ENCODE results near the gene PIMREG. TPM values are rescaled to one million over a fixed set of nuclear protein-coding genes. Genes with fewer than 3 reads are reported as not detected.

Gene PIMREG
- total RNA-seq, 1 donor from 2014 or later, result 0.60 TPM

DNA sequence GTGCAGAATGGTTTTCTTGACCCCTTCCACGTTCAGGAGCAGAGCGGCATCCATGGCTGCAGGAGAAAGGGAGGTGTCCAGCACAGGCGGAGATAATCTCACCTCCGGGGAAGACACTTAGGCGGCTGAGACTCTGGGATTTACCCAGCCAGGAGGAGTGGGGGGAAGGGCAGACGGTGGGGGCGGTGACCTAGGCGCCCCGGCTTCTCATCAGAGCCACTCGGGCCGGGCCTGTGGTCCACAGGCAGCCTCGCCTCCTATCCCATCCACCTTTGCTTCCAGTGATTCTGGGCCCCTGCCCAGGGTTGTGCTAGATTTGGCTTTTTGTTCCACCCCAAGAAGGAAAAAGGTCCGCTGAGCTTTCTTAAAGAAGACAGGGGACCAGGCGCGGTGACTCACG lies 9.2 kb upstream of the PIMREG start, which contains the start of gene AIPL1:
TSS of gene AIPL1 (minus strand) at position 71 of the 400 bp plus-strand sequence. CDS start at position 54, 17 bp downstream.
- intact Hi-C loops (cut with DNase I), result loop anchor here (5.0 kb wide), 1 partner anchor 848 kb away; no protein-coding TSS in a partner anchor
- no peak for ATAC-seq
- peak; percentile 5 for DNase-seq (ENCODE audit: missing footprints)

DNA sequence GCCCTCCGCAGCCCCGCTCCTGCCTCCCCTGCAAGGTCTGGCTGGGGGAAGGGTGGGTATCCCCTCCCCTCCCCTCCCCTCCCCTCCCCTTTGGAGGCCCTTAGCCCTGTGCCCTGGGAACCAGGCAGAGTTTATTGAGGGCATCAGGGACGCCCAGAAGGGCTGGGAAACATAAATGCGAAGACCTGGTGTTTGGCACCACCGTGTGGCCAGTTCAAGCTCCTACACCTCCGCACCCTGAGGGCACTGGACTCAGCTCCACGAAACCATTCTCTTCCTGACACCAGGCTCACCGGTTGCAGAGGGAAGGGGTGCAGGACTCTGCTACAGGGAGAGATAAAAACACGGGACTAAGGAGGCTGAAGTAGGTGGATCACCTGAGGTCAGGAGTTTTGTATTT lies 8.3 kb upstream of the PIMREG start:
- intact Hi-C loops (cut with DNase I), result loop anchor here (5.0 kb wide), 1 partner anchor 849 kb away; no protein-coding TSS in a partner anchor
- ATAC-seq (peak; percentile 76), DNase-seq (ENCODE audit: missing footprints) (no peak)

GRCh38 chr17:6437466-6437865 lies 6.8 kb upstream of the PIMREG start:
- no peak for DNase-seq (ENCODE audit: missing footprints)
- intact Hi-C loops (cut with DNase I), result loop anchor here (5.0 kb wide), 1 partner anchor 850 kb away; no protein-coding TSS in a partner anchor
- no peak for ATAC-seq

GRCh38 chr17:6437956-6438355 lies 6.3 kb upstream of the PIMREG start:
- ATAC-seq (no peak), DNase-seq (ENCODE audit: missing footprints) (no peak)
- intact Hi-C loops (cut with DNase I), result loop anchor here (5.0 kb wide), 1 partner anchor 851 kb away; no protein-coding TSS in a partner anchor

- intact Hi-C loops (cut with DNase I), result loop anchor here (5.0 kb wide), 1 partner anchor 853 kb away; no protein-coding TSS in a partner anchor
- no peak for DNase-seq (ENCODE audit: missing footprints)
- no peak for ATAC-seq
These were observed 4.3 kb upstream of the PIMREG start for GRCh38 chr17:6439951-6440350.

GRCh38 chr17:6442775-6443174 lies 1.5 kb upstream of the PIMREG start:
- intact Hi-C loops (cut with DNase I), result no loop called here
- DNase-seq (ENCODE audit: missing footprints) (no peak), ATAC-seq (no peak)

DNA sequence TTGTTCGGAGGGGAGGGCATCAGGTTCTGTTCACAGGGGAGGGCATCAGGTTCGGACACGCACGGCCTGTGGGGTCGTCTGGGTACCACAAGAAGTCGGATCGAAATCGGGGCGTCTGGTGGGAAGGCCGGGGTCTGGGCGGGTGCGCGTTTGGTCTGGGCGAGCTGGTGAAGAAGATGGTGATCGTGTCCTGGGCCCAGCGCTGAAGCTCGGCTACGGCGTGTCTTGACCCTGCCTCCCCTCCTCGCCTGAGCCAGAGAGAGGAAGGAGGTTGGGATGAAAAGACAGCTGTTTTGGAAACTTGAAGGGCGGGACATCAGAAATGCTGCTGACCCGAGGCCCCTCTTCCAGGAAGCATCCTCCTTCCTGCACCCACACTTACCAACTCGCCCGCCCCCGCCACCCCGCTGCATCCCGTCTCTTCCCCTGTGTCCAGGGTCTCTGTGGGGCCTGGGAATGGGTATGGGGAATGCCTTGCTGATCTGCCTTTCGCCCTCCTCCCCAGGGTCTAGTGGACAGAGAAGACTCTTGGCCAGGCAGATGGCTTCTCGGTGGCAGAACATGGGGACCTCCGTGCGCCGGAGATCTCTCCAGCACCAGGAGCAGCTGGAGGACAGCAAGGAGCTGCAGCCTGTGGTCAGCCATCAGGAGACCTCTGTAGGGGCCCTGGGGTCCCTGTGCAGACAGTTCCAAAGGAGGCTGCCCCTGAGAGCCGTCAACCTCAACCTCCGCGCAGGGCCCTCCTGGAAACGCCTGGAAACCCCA lies 498 bp downstream of the PIMREG start:
- intact Hi-C loops (cut with DNase I), result no loop called here
- no peak for ATAC-seq

DNA sequence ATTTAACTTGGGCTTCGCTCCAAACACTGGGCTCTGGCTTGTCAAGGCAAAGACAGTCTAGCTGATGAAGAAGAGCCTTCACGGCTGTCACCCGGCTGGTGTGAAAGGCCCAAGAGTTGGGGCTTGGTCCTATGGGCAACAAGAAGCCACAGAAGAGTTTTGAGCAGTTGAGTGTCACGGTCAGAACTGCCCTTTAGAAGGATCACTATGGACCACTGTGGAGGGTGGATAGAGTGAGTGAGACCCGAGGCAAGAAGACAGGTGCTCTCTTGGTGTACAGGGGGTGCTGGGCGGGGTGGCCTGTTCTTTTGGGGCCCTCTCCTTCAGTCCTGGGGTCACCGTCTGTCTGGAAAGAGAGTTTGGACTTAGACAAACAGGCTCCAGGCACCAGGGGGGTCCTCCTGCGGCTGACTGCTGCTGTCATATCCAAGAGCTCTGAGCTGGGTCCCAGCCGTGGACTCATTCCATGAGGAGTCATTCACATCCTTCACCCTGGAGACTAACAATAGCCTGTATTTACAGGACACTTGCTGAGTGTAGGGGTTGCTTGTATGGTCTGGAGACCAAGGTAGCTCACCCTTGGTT lies 2.4 kb downstream of the PIMREG start:
- DNase-seq (ENCODE audit: missing footprints) (peak; percentile 28), ATAC-seq (no peak)
- intact Hi-C loops (cut with DNase I), result no loop called here

More for the DNA sequence above, 498 bp downstream of the PIMREG start:
- no peak for DNase-seq (ENCODE audit: missing footprints)

- ATAC-seq (no peak), DNase-seq (ENCODE audit: missing footprints) (peak; percentile 33)
- intact Hi-C loops (cut with DNase I), result no loop called here
These were observed 4.2 kb downstream of the PIMREG start for GRCh38 chr17:6448473-6448872.

DNA sequence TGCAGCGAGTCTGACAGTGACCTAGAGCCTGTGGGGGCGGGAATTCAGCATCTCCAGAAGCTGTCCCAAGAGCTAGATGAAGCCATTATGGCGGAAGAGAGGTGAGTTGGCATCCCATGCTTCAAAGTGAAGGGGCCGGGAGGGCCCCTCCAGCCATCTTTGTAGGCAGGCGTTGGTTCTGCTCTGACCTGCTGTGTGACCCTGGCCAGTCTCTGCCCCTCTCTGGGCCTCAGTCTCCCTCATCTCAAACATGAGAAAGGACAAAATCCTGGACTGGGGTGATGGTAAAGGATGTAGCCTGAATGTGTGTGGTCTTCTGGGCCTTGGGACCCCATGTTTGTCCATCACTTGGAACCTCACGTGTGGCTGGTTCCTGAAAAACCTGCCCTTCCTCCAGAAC lies 5.1 kb downstream of the PIMREG start:
- DNase-seq (ENCODE audit: missing footprints) (no peak), ATAC-seq (no peak)
- intact Hi-C loops (cut with DNase I), result no loop called here

DNA sequence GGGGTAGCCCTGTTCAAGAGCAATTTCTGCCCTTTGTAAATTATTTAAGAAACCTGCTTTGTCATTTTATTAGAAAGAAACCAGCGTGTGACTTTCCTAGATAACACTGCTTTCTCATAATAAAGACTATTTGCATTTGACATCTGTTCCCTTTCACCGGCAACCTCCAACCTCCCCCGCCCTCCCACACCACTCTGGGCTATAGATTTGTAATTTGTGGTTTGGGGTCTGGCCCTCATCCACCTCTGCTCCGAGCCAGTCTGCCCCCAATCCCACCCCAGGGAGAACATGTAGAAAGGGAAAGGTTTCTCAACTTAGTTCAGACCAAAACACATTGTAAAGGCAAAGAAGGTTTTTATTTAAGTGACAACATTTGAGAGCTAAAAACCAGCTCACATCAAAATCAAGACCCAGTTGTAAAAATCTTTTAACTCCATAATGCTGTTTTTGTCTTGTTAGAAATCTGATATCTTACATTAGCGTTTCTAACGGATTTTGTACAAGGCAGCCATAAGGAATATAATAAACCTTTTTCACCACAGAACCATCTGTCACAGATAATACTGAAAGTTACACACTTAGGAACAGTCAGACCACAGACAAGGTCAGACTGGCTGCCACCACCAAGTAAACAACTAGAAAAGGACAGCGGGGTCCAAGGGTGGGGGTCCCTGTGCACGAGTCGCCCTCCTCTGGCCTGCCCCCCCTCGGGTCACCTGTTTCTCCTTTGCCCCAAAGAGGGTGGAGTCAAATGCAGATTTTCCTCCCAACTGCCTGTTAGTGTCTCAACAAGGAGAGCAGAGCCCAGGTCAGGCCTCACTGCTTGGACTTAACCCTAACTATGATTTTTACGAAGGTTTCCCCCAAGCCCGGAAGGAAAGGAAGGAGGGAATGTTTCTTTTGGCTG lies 6.9 kb downstream of the PIMREG start:
- ATAC-seq (no peak), DNase-seq (ENCODE audit: missing footprints) (peak; percentile 4)
- intact Hi-C loops (cut with DNase I), result no loop called here

GRCh38 chr17:6452471-6453266 lies 8.4 kb downstream of the PIMREG start:
- DNase-seq (ENCODE audit: missing footprints) (no peak), ATAC-seq (no peak)
- intact Hi-C loops (cut with DNase I), result no loop called here

- no peak for ATAC-seq
- DNase-seq (ENCODE audit: missing footprints), result peak; percentile 55
- intact Hi-C loops (cut with DNase I), result no loop called here
These were observed 9.2 kb downstream of the PIMREG start for GRCh38 chr17:6453279-6454024.

DNA sequence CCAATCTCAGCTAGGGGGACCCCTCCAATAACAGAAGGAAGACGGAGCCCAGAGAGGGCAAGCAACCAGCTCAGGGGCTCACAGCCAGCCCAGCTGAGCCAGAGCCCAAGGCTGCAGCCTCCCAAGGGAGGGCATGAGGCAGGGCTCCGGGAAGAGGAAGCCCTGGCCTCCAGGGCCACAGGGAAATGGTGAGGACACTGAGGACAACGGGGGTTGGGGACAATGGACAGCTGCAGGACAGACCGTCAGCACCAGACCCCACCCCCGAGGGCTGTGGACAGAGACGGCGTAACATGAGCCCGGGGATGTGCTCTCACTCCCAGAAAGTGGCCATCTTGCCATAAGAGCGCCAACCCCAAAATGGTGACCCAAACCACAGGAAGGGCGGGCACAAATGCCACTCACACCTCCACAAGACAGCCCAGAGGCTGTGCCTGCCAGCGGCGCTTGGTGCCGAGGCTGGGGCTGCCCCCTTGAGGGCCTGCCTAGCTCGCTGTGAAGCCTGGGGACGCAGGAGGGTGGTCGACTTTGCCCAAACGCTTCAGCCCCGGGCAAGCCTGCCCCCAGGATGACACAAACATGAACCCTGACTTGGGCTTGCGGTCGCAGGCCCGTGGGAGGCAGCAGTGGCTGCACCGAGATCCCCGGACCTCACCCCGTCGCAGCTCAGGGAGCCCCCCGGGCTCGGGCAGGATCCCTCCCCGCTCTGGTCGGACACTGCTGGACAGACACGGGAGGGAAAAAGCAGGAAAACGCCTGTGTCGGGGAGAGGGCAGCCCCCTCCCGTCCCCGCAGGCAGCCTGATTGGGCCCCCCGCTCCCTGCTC lies 10.5 kb downstream of the PIMREG start:
- DNase-seq (ENCODE audit: missing footprints), result peak; percentile 45
- ATAC-seq, result no peak
- intact Hi-C loops (cut with DNase I), result no loop called here

DNA sequence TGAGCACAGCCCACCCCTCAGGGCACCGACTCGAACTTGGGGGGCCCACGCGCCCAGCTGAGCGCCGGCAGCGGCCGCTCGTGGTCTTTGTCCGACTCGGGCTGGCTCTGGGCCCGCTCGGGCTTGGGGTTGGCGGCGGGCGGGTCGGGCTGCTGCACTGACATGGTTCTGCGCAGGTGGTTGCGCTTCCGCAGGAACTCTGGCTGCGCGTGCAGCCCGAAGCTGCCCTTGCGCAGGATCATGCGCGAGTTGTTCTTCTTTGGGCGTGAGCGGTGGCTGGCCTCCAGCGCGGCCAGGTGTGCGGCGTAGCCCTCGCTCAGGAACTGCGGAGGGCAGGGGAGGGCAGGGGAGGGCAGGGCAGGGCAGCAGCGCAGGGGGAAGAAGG lies 11.1 kb downstream of the PIMREG start:
- DNase-seq (ENCODE audit: missing footprints), result peak; percentile 65

GRCh38 chr17:6456321-6456720 lies 12.1 kb downstream of the PIMREG start:
- intact Hi-C loops (cut with DNase I), result no loop called here
- no peak for ATAC-seq
- peak; percentile 30 for DNase-seq (ENCODE audit: missing footprints)

More for the DNA sequence above, 11.1 kb downstream of the PIMREG start:
- ATAC-seq, result peak; percentile 24
- intact Hi-C loops (cut with DNase I), result no loop called here

Data from Right ventricle myocardium inferior (tissue), 1 donor.